K562 (cell line): ENCODE data around the gene ARPC4. TPM values are rescaled to one million over a fixed set of nuclear protein-coding genes. Genes with fewer than 3 reads are reported as not detected.

Source experiments
- ARID3B ChIP-seq: fragments of 250-450 bp; sonication (Bioruptor Pico); IDR thresholded peaks from 2 replicates; pipeline ENCODE4 v1.4.0; 2020; ENCODE audit warnings: borderline replicate concordance
- CBFA2T2 ChIP-seq: fragments of 450-650 bp; conservative IDR thresholded peaks from 2 replicates; pipeline ENCODE4 v1.6.1; 2017; ENCODE audit warnings: mild to moderate bottlenecking
- DDX20 ChIP-seq: fragments of 450-650 bp; IDR thresholded peaks from 2 replicates; pipeline ENCODE4 v1.6.1; 2016; ENCODE audit warnings: missing genetic modification characterization, low read depth, mild to moderate bottlenecking, missing compliant biosample characterization, moderate library complexity
- HDGF ChIP-seq: fragments of 450-650 bp; IDR thresholded peaks from 2 replicates; pipeline ENCODE4 v1.6.1; 2016
- IFI16 ChIP-seq: fragments of 250-450 bp; sonication (Bioruptor Pico); IDR thresholded peaks from 2 replicates; pipeline ENCODE4 v2.1.2; 2022; ENCODE audit warnings: mild to moderate bottlenecking, inconsistent platforms
- NFIC ChIP-seq: fragments of 450-650 bp; IDR thresholded peaks from 2 replicates; pipeline ENCODE4 v1.6.1; 2017; ENCODE audit warnings: mild to moderate bottlenecking, inconsistent platforms
- NFYB ChIP-seq: IDR thresholded peaks from 2 replicates; pipeline ENCODE4 v1.6.1; 2011; ENCODE audit warnings: mild to moderate bottlenecking, moderate library complexity; ENCODE audit not compliant: insufficient read length; ENCODE audit errors: extremely low read depth
- PATZ1 ChIP-seq: fragments of 250-450 bp; sonication (Bioruptor Pico); IDR thresholded peaks from 2 replicates; pipeline ENCODE4 v1.5.0; 2020; ENCODE audit warnings: mild to moderate bottlenecking, borderline replicate concordance
- PCBP1 ChIP-seq: fragments of 200-400 bp; formaldehyde crosslinking; IDR thresholded peaks from 2 replicates; pipeline ENCODE4 v1.6.1; 2018; ENCODE audit warnings: mild to moderate bottlenecking, low read depth, low read length; ENCODE audit not compliant: poor library complexity, severe bottlenecking
- TOE1 ChIP-seq, 2 experiments: fragments of 450-650 bp in 1 of 2; sonication (generic) in 1 of 2; formaldehyde crosslinking in 1 of 2; IDR thresholded peaks; 2 replicates each; pipeline versions ENCODE4 v1.7.1 to v1.8.0; 2016 to 2022; ENCODE audit warnings: borderline replicate concordance in 2 of 2, mild to moderate bottlenecking in 2 of 2, antibody characterized with exemption in 1 of 2, inconsistent platforms in 1 of 2, low read depth in 1 of 2, missing genetic modification reagents in 1 of 2, moderate library complexity in 1 of 2
- USF1 ChIP-seq: sonication (generic); formaldehyde crosslinking; IDR thresholded peaks from 2 replicates; pipeline ENCODE4 v1.9.0; 2022; ENCODE audit warnings: mild to moderate bottlenecking, missing genetic modification reagents
- USF2 ChIP-seq: sonication (generic); formaldehyde crosslinking; IDR thresholded peaks from 2 replicates; pipeline ENCODE4 v1.5.0; 2020; ENCODE audit warnings: missing genetic modification reagents
- polyA plus RNA-seq, 8 experiments: library from polyadenylated mRNA; depleted of rRNA in 4 of 8; stranded (reverse) in 5 of 8; unstranded in 3 of 8; fragments of >200 nt; fragmentation: Nextera tagmentation in 2 of 8; fragmentation: Illumina TruSeq in 1 of 8; extraction: Ambion mirVana in 2 of 8; extraction: Trizol in 1 of 8; gene quantifications; 2 replicates each; pipeline versions ENCODE4 v1.2.1 to v1.2.3, GENCODE V29; 2011 to 2014; ENCODE audit warnings: inconsistent platforms in 1 of 8, missing spikeins in 1 of 8
- total RNA-seq, 7 experiments: library from RNA; depleted of rRNA in 6 of 7; stranded (reverse); fragments of >200 nt in 6 of 7; fragmentation: Illumina TruSeq in 2 of 7; extraction: Trizol in 2 of 7; gene quantifications; 2 replicates each; pipeline versions ENCODE4 v1.2.1 to v1.2.3, GENCODE V29; 2011 to 2021; ENCODE audit warnings: low replicate concordance in 1 of 7

ARPC4 gene
- total and polyA plus RNA-seq, 9 of the 15 experiments (the other 6 are each of a cell fraction or from before 2014, with no cell fraction given), result 20.1 to 153 (median 119) TPM

- TF ChIP-seq USF2 (CRISPR knock-in tag), result peak; percentile 72
- peak; percentile 91 for TF ChIP-seq TOE1 (IDR thresholded peaks at IDR 0.05; ENCODE audit: borderline replicate concordance)
- no peak for TF ChIP-seq TOE1 (CRISPR knock-in tag; IDR thresholded peaks at IDR 0.05; ENCODE audit: borderline replicate concordance, low read depth)
- TF ChIP-seq NFIC, result peak; percentile 44
- TF ChIP-seq ARID3B (CRISPR knock-in tag), result no peak
- TF ChIP-seq USF1 (CRISPR knock-in tag), result peak; percentile 86
- TF ChIP-seq NFYB, result no peak
- TF ChIP-seq IFI16 (CRISPR knock-in tag), result no peak
- peak; percentile 17 for TF ChIP-seq PCBP1
- TF ChIP-seq HDGF, result 0 out of 2 replicates have a peak, but pooled peaks have one; percentile 23
- no peak for TF ChIP-seq DDX20 (tag)
- TF ChIP-seq CBFA2T2, result peak; percentile 69
- no peak for TF ChIP-seq PATZ1
Measured at GRCh38 chr3:9770276-9770812, 22.5 kb upstream of the ARPC4 start (continued).
